HepG2 (cell line): Measurements from ENCODE around the gene IST1. TPM values are rescaled to one million over a fixed set of nuclear protein-coding genes. Genes with fewer than 3 reads are reported as not detected.

Experiments
- EZH2 ChIP-seq: conservative IDR thresholded peaks from 2 replicates; pipeline ENCODE4 v1.6.1; 2012; ENCODE audit warnings: mild to moderate bottlenecking, low read depth, low read length, moderate library complexity
- HNRNPH1 ChIP-seq: fragments of 200-400 bp; formaldehyde crosslinking; optimal IDR thresholded peaks from 2 replicates; pipeline ENCODE3; 2017; ENCODE audit warnings: mild to moderate bottlenecking, low read depth, low read length
- KLF16 ChIP-seq, 2 experiments: sonication (generic) in 1 of 2; formaldehyde crosslinking in 1 of 2; IDR thresholded peaks; 2 replicates each; pipeline versions ENCODE4 v1.6.1 to v1.8.0; 2016 to 2023; ENCODE audit warnings: missing genetic modification reagents in 2 of 2, missing compliant biosample characterization in 1 of 2
- MIER2 ChIP-seq: IDR thresholded peaks from 2 replicates; pipeline ENCODE4 v1.6.1; 2016; ENCODE audit warnings: missing biosample characterization, missing genetic modification reagents
- NCOR1 ChIP-seq: fragments of 200-600 bp; sonication (generic); IDR thresholded peaks from 2 replicates; pipeline ENCODE4 v1.7.0; 2017; ENCODE audit warnings: antibody characterized with exemption, low read length, borderline replicate concordance
- NR0B2 ChIP-seq: sonication (generic); formaldehyde crosslinking; IDR thresholded peaks from 2 replicates; pipeline ENCODE4 v1.4.0; 2020; ENCODE audit warnings: mild to moderate bottlenecking, missing genetic modification reagents
- NR2F1 ChIP-seq, 2 experiments: fragments of 450-650 bp in 1 of 2; formaldehyde crosslinking in 1 of 2; IDR thresholded peaks; 2 replicates each; pipeline versions ENCODE4 v1.5.0 to v1.6.1; 2016 to 2020; ENCODE audit warnings: mild to moderate bottlenecking in 1 of 2, missing compliant biosample characterization in 1 of 2, missing genetic modification reagents in 1 of 2, moderate library complexity in 1 of 2
- PAF1 ChIP-seq: IDR thresholded peaks from 2 replicates; pipeline ENCODE4 v1.6.1; 2016; ENCODE audit warnings: missing genetic modification reagents, missing compliant biosample characterization
- REPIN1 ChIP-seq: sonication (generic); formaldehyde crosslinking; IDR thresholded peaks from 2 replicates; pipeline ENCODE4 v1.8.0; 2022; ENCODE audit warnings: missing genetic modification reagents, low read depth, mild to moderate bottlenecking, borderline replicate concordance
- TCF12 ChIP-seq, 2 experiments: fragments of 450-650 bp in 1 of 2; sonication (generic) in 1 of 2; formaldehyde crosslinking in 1 of 2; IDR thresholded peaks; 2 replicates each; pipeline versions ENCODE4 v1.6.1 to v1.8.0; 2017 to 2022; ENCODE audit warnings: antibody characterized with exemption in 1 of 2, mild to moderate bottlenecking in 1 of 2, missing genetic modification reagents in 1 of 2, moderate library complexity in 1 of 2
- TEAD3 ChIP-seq: optimal IDR thresholded peaks from 2 replicates; pipeline ENCODE3; 2016; ENCODE audit warnings: borderline replicate concordance
- ZGPAT ChIP-seq: IDR thresholded peaks from 2 replicates; pipeline ENCODE4 v1.6.1; 2016; ENCODE audit warnings: mild to moderate bottlenecking
- ZNF605 ChIP-seq: sonication (generic); formaldehyde crosslinking; IDR thresholded peaks from 2 replicates; pipeline ENCODE4 v1.8.0; 2022; ENCODE audit warnings: mild to moderate bottlenecking, missing genetic modification reagents
- ZNF609 ChIP-seq: sonication (generic); formaldehyde crosslinking; IDR thresholded peaks from 2 replicates; pipeline ENCODE4 v1.4.0; 2020; ENCODE audit warnings: mild to moderate bottlenecking, missing genetic modification reagents, borderline replicate concordance
- ZNF790 ChIP-seq: sonication (generic); formaldehyde crosslinking; IDR thresholded peaks from 2 replicates; pipeline ENCODE4 v1.8.0; 2022; ENCODE audit warnings: missing genetic modification reagents, mild to moderate bottlenecking, borderline replicate concordance
- ZNF841 ChIP-seq: sonication (generic); formaldehyde crosslinking; IDR thresholded peaks from 2 replicates; pipeline ENCODE4 v1.8.1; 2023; ENCODE audit warnings: missing genetic modification reagents, borderline replicate concordance
- ZNF883 ChIP-seq: sonication (generic); formaldehyde crosslinking; IDR thresholded peaks from 2 replicates; pipeline ENCODE4 v1.5.1; 2020; ENCODE audit warnings: mild to moderate bottlenecking, missing genetic modification reagents; ENCODE audit errors: not compliant biosample characterization
- ZSCAN20 ChIP-seq: sonication (generic); formaldehyde crosslinking; IDR thresholded peaks from 2 replicates; pipeline ENCODE4 v1.4.0; 2020; ENCODE audit warnings: missing genetic modification reagents, mild to moderate bottlenecking, borderline replicate concordance
- polyA plus RNA-seq, 8 experiments: library from polyadenylated mRNA; depleted of rRNA in 3 of 8; stranded (reverse) in 7 of 8; unstranded in 1 of 8; fragments of >200 nt; fragmentation: Illumina TruSeq in 4 of 8; extraction: Trizol in 4 of 8; gene quantifications; 2 replicates each; pipeline versions ENCODE4 v1.2.1 to v1.2.3, GENCODE V29; 2011 to 2016; ENCODE audit warnings: low read depth in 4 of 8, missing spikeins in 1 of 8, mixed read lengths in 1 of 8; ENCODE audit not compliant: insufficient read depth in 1 of 8
- total RNA-seq, 5 experiments: library from RNA; depleted of rRNA; stranded (reverse); fragments of >200 nt; fragmentation: Illumina TruSeq; extraction: Trizol; gene quantifications; 2 replicates each; pipeline ENCODE4 v1.2.3, GENCODE V29; 2016; ENCODE audit warnings: low read depth in 1 of 5

The IST1 gene
- total and polyA plus RNA-seq, 2 of the 13 experiments (the other 11 are each of a cell fraction or from before 2014, with no cell fraction given) = 346 to 415 TPM

- TF ChIP-seq KLF16 (CRISPR knock-in tag; IDR thresholded peaks at IDR 0.05) = peak in 1 of 2 experiments; percentile 99; a peak in 3 of 4 replicates
- TF ChIP-seq PAF1 (CRISPR knock-in tag) = 0 out of 2 replicates have a peak, but pooled peaks have one; percentile 23
- peak; percentile 87 for TF ChIP-seq NCOR1
- peak; percentile 85 for TF ChIP-seq REPIN1 (CRISPR knock-in tag)
- TF ChIP-seq ZNF790 (CRISPR knock-in tag) = peak; percentile 66
- TF ChIP-seq NR2F1 (CRISPR knock-in tag; IDR thresholded peaks at IDR 0.05) = peak; percentile 91 to 98
- peak; percentile 91 for TF ChIP-seq ZNF883 (CRISPR knock-in tag)
- TF ChIP-seq TEAD3 (CRISPR knock-in tag) = peak; percentile 80
- peak; percentile 99 for TF ChIP-seq ZGPAT (CRISPR knock-in tag)
- peak; percentile 93; the same call in 1 of the 2 replicates for TF ChIP-seq ZSCAN20 (CRISPR knock-in tag)
- peak; percentile 69 for TF ChIP-seq HNRNPH1
- peak; percentile 63; the same call in 1 of the 2 replicates for TF ChIP-seq NR0B2 (CRISPR knock-in tag)
- TF ChIP-seq TCF12 (IDR thresholded peaks at IDR 0.05) = no peak
- TF ChIP-seq TCF12 (CRISPR knock-in tag; IDR thresholded peaks at IDR 0.05) = peak; percentile 98
- TF ChIP-seq ZNF605 (CRISPR knock-in tag) = peak; percentile 98
- TF ChIP-seq ZNF841 = peak; percentile 86
- TF ChIP-seq ZNF609 = peak; percentile 87
- peak; percentile 57; the same call in 1 of the 2 replicates for TF ChIP-seq MIER2 (CRISPR knock-in tag)
- no peak for TF ChIP-seq EZH2
These were observed at the start of gene IST1 (continued) for GRCh38 chr16:71894921-71895678.
